COLO668 (cell line): ENCODE data around the gene RIF1.
"Not testable (repeated sequence)": the region's sequence is repeated elsewhere in the genome, so short reads cannot be mapped to it uniquely, and the experiment has no call there.

Source experiments
- DNase-seq: peaks from one replicate; lab custom pipeline; 2025; ENCODE audit not compliant: unreplicated experiment; lab: John Stamatoyannopoulos, UW

RIF1 gene

GRCh38 chr2:151421681-151422080 is 12.0 kb downstream of the RIF1 start:
- not testable (repeated sequence) for DNase-seq

DNA sequence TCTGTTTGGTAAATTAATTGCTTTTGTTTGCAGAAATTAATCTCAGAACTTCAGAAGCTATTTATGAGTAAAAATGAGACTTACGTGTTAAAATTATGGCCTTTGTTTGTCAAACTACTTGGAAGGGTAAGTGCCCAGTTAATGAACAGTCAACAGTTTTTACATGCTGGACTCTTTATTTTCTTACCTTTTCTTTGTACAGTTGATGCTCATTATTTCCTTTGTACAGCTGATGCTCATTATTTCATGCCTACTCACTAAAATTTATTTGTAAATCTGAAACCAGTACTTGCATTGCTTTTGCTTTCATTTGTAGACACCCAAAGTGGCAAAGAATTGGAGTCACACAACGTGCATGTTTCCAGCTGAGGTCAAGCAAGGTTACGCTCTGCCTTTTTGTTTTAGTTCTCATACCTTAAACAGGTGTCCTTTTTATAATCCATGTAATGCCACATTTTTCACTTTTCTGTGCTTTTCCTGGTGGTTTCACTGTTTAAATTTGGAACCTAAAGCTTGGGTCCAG is 13.3 kb downstream of the RIF1 start:
- no peak for DNase-seq

DNA sequence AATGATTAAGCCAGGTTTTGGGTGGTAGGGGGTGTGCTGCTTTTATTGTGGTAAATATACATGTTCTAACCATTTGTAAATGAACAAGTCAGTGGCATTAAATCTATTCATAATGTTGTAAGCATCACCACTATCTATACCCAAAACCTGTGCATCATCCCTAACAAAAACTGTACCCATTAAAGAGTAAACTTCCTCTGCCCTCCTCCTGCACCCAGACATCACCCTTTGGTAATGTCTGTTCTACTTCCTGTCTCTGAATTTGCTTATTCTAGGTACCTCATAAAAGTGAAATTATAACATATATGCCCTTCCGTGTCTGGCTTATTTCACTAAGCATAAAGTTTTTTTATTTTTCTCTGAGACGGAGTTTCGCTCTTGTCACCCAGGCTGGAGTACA is 14.1 kb downstream of the RIF1 start:
- no peak for DNase-seq

DNA sequence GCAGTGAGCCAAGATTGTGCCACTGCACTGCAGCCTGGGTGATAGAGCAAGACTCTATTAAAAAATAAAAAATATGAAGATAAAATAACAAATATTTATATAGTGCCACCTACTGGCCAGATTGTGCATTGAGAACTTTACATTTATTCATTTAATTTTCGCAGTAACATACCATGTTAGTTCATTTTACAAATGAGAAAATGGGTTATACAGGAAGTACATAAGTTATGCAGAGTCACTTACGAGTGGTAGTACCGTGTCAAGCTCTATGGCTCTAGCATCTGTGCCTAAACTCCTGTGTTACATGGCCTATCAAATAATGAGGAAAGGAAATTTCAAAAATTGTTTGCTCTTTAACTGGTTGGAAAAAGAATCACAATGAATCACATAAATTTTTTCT is 27.9 kb downstream of the RIF1 start:
- no peak for DNase-seq

GRCh38 chr2:151438506-151438905 is 28.8 kb downstream of the RIF1 start:
- DNase-seq, result no peak

DNA sequence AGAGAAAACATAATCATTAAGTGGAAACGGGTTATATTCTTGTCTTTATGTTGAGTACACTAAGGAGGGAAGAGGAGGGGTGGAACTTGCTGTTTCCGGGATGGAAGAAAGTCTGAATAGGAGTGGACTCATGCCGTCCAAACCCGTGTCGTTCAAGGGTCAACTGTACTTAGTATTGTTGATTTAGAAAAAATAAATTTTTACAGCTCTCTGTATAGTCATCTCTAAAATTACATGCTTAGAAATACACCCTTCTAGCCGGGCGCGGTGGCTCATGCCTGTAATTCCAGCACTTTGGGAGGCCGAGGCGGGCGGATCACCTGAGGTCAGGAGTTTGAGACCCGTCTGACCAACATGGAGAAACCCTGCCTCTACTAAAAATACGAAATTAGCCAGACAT is 29.4 kb downstream of the RIF1 start:
- DNase-seq, result no peak

- DNase-seq, result no peak
Measured at GRCh38 chr2:151459358-151459757, 49.7 kb downstream of the RIF1 start.

GRCh38 chr2:151465771-151466170 is 56.1 kb downstream of the RIF1 start:
- DNase-seq, result no peak

GRCh38 chr2:151470556-151470955 is 60.9 kb downstream of the RIF1 start:
- no peak for DNase-seq

DNA sequence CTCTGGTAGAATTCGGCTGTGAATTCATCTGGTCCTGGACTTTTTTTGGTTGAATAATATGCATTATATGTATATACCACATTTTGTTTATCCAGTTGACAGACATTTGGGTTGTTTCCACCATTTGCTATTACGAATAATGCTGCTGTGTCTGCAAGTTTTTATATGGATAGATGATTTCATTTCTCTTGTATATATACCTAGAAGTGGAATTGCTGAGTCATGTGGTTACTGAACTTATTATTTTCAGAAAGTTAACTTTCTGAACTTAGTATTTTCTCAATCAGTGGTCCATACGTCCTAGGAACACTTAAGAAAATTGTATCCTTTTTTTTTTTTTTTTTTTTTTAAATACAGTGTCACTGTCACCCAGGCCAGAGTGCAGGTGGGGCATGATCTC is 63.3 kb downstream of the RIF1 start:
- DNase-seq, result no peak

GRCh38 chr2:151475071-151475470 is 65.4 kb downstream of the RIF1 start:
- no peak for DNase-seq

DNA sequence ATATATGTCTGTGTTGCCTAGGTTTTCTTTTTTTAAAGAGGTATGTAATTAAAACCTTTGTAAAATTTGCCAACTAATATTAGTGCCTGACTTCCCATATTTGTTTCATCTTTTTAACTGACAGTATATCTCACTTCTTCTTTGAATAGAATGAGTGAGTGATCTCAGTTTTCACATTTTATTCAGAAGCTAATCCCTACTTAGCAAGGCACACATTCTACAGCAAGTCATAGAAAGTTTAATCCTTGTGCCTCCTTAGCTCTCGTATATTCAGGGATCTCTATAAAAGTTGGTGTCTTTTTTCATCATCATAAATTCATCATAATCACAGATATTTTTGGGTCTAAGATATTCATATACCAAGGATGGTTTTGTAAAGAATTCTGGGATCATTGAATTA is 66.6 kb downstream of the RIF1 start:
- DNase-seq, result no peak

DNA sequence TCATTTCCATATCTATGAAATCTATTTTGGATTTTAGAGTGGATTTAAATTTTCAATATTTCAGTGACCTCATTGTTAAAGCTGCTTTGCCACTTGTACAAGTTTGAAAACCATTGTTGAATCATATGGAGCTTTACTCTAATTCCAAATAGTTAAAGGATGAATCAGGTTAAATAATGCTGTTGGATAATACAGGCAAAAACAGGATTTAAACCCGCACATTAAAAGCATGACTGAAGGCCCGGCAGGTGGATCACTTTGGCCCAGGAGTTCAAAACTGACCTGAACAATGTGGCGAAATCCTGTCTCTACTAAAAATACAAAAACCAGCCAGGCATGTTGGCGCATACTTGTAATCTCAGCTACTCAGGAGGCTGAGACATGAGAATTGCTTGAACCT is 68.3 kb downstream of the RIF1 start:
- DNase-seq, result no peak

GRCh38 chr2:151481744-151482143 is 72.0 kb downstream of the RIF1 start:
- DNase-seq, result no peak

- no peak for DNase-seq
Measured at GRCh38 chr2:151482171-151482725, 72.5 kb downstream of the RIF1 start.

- DNase-seq, result no peak
Measured at GRCh38 chr2:151483546-151483945, 73.8 kb downstream of the RIF1 start.

DNA sequence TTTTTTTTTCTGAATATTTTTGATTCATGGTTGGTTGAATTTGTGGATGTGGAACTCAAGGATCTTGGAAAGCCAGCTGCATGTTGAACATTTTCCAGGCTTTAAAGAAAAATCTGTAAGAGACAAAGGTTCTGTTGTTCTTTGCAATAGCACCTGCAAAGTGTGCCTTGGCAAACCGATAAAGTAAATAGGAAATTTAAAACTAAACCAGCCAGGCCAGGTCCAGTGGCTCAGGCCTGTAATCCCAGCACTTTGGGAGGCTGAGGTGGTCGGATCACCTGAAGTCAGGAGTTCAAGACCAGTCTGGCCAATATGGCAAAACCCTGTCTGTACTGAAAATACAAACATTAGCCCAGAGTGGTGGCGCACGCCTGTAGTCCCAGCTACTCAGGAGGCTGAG is 74.4 kb downstream of the RIF1 start:
- DNase-seq, result no peak

- DNase-seq, result no peak
Measured at GRCh38 chr2:151486053-151486452, 76.4 kb downstream of the RIF1 start.

DNA sequence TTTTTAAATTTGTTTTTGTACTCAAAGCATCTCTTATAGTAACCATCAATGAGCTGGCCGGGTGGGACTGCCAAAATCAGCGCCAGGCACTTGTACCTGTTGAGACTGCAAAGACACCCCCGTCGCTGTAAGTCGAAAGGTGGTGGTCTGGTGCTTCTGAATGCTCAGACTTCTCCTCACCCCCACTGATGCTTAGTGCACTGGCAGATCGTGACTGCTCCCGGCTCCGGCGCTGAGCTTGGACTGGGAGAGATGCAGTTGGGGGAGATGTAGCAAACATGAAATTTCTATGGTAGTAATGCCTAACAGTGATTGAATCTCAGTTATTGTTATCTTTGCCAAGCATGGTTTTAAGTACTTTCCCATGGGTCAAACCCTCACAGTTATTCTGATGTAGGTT is 80.6 kb downstream of the RIF1 start:
- DNase-seq, result no peak

DNA sequence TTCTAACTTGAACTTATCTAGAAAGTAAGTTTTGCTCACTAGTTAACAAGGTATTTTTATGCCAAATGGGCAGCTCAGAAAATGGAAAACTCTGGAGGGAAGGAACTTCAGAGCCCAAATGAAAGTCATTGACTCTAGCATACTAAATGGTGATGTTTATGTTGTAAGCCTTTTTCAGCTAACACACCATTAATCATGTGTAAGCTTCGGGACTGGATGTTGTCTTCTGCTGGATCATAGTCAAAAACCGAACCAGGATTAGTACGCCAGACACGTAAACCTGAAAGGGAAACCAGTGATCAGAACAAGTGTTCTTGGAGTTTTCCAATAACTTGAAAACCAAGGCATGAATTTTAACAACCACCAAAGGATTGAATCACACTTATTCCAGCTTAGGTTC is 81.8 kb downstream of the RIF1 start:
- DNase-seq, result no peak

GRCh38 chr2:151498178-151498577 is 88.5 kb downstream of the RIF1 start:
- DNase-seq, result no peak

GRCh38 chr2:151506170-151506569 is 96.5 kb downstream of the RIF1 start:
- no peak for DNase-seq

DNA sequence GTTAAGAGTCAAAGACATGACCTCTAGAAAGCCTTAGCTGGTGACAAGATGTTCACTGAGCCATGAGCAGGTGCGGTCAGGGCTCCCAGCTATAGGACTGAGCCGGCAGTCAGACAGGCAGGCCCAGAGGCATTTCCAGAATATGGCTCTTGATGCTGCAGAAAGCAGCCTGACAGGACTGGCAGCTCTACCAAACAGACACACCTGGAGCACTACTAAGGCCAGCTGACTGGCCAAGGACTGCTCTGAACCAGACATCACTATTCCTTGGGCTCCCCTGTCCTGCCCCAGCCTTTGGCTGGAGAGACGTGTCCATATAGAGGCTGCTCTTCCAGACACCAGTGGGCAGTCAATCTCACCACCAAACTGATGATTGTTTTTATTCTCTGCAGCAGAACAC is 98.8 kb downstream of the RIF1 start:
- DNase-seq, result no peak

- no peak for DNase-seq
Measured at GRCh38 chr2:151518802-151519201, 109.1 kb downstream of the RIF1 start.
